OCI-LY1 (cell line): ENCODE results near the gene WFS1.
A peak's percentile ranks its signal among the peaks of the same experiment; 100 is the strongest.

Source experiments
- H2AFZ ChIP-seq: fragments of 200-600 bp; sonication (generic), shearing (Covaris generic); 2 replicates; pipeline ENCODE4 v1.6.0; 2014; ENCODE audit warnings: antibody characterized with exemption, mild to moderate bottlenecking, low read length
- H3F3A ChIP-seq: fragments of 200-600 bp; sonication (generic), shearing (Covaris generic); 2 replicates; pipeline ENCODE4 v1.6.0; 2014; ENCODE audit warnings: mild to moderate bottlenecking, antibody characterized with exemption, low read length, moderate library complexity; ENCODE audit not compliant: insufficient read depth
- H3K27ac ChIP-seq: fragments of 200-600 bp; sonication (generic); 2 replicates; pipeline ENCODE4 v1.5.1; 2014; ENCODE audit warnings: low read length, mixed run types, mild to moderate bottlenecking, low read depth; ENCODE audit not compliant: poor library complexity, severe bottlenecking
- H3K27me3 ChIP-seq: fragments of 200-600 bp; sonication (generic); 2 replicates; pipeline ENCODE4 v1.6.0; 2014; ENCODE audit warnings: antibody characterized with exemption, mild to moderate bottlenecking, low read length, moderate library complexity; ENCODE audit not compliant: insufficient read depth
- H3K36me3 ChIP-seq: fragments of 200-600 bp; sonication (generic); 2 replicates; pipeline ENCODE4 v1.6.1; 2014; ENCODE audit warnings: mild to moderate bottlenecking, antibody characterized with exemption, low read length, moderate library complexity, mixed read lengths; ENCODE audit not compliant: insufficient read depth
- H3K4me1 ChIP-seq: fragments of 200-600 bp; sonication (generic); 2 replicates; pipeline ENCODE4 v1.5.1; 2014; ENCODE audit warnings: mild to moderate bottlenecking, low read length, moderate library complexity; ENCODE audit not compliant: insufficient read depth, severe bottlenecking
- H3K4me2 ChIP-seq: fragments of 200-600 bp; sonication (generic), shearing (Covaris generic); 2 replicates; pipeline ENCODE4 v1.6.1; 2014; ENCODE audit warnings: low read length
- H3K4me3 ChIP-seq: fragments of 200-600 bp; sonication (generic); 2 replicates; pipeline ENCODE4 v1.5.1; 2014; ENCODE audit warnings: low read length, low read depth, mild to moderate bottlenecking, mixed read lengths; ENCODE audit not compliant: poor library complexity, severe bottlenecking
- H3K79me2 ChIP-seq: fragments of 200-600 bp; shearing (Covaris generic); 2 replicates; pipeline ENCODE4 v1.6.1; 2016; ENCODE audit warnings: mixed run types, low read length, mixed read lengths; ENCODE audit not compliant: insufficient read depth
- H3K9ac ChIP-seq: fragments of 200-600 bp; sonication (generic), shearing (Covaris generic); 2 replicates; pipeline ENCODE4 v1.6.1; 2014; ENCODE audit warnings: mild to moderate bottlenecking, low read length, mixed read lengths
- H3K9me2 ChIP-seq: fragments of 200-600 bp; sonication (generic), shearing (Covaris generic); 2 replicates; pipeline ENCODE4 v1.6.1; 2014; ENCODE audit warnings: low read depth, mild to moderate bottlenecking, low read length, mixed read lengths
- H3K9me3 ChIP-seq: fragments of 200-600 bp; shearing (Covaris generic); 2 replicates; pipeline ENCODE4 v1.6.1; 2014; ENCODE audit warnings: low read length, mixed read lengths
- H4K20me1 ChIP-seq: fragments of 200-600 bp; sonication (generic), shearing (Covaris generic); 2 replicates; pipeline ENCODE4 v1.6.0; 2016; ENCODE audit warnings: mild to moderate bottlenecking, low read length; ENCODE audit not compliant: insufficient read depth
- CTCF ChIP-seq: fragments of 200-600 bp; sonication (generic), shearing (Covaris generic); IDR thresholded peaks from 2 replicates; pipeline ENCODE4 v1.5.1; 2017; ENCODE audit warnings: mild to moderate bottlenecking, antibody characterized with exemption, low read length, moderate library complexity, mixed read lengths
- EZH2 ChIP-seq: fragments of 200-600 bp; sonication (generic), shearing (Covaris generic); IDR thresholded peaks from 2 replicates; pipeline ENCODE4 v1.8.0; 2017; ENCODE audit warnings: borderline replicate concordance, mixed run types, mild to moderate bottlenecking, antibody characterized with exemption, low read length, moderate library complexity, mixed read lengths

WFS1 gene

GRCh38 chr4:6332669-6333050 is 63.0 kb downstream of the WFS1 start:
- H3K4me1 ChIP-seq, result no peaks in the 10 kb centered on the region
- no peaks in the 10 kb centered on the region for H3K9me2 ChIP-seq
- H4K20me1 ChIP-seq, result no peaks in the 10 kb centered on the region
- H3K4me2 ChIP-seq, result no peak overlapping the region
- no peaks in the 10 kb centered on the region for H3F3A ChIP-seq
- no peaks in the 10 kb centered on the region for H3K36me3 ChIP-seq
- no peak overlapping the region for H2AFZ ChIP-seq
- no peak overlapping the region for H3K9ac ChIP-seq
- no peak overlapping the region for H3K4me3 ChIP-seq
- H3K27ac ChIP-seq, result no peak overlapping the region
- TF ChIP-seq EZH2 (no peak), CTCF (no peak)
- no peaks in the 10 kb centered on the region for H3K27me3 ChIP-seq
- H3K79me2 ChIP-seq, result no peaks in the 10 kb centered on the region
- no peaks in the 10 kb centered on the region for H3K9me3 ChIP-seq

- Histone ChIP-seq H2AFZ (no peak overlapping the region), H3K4me1 (no peaks in the 10 kb centered on the region), H3K4me3 (no peak overlapping the region), H3F3A (no peaks in the 10 kb centered on the region), H4K20me1 (no peaks in the 10 kb centered on the region), H3K27me3 (no peaks in the 10 kb centered on the region), H3K79me2 (no peaks in the 10 kb centered on the region), H3K9me3 (no peaks in the 10 kb centered on the region), H3K27ac (no peak overlapping the region), H3K4me2 (no peak overlapping the region), H3K9me2 (no peaks in the 10 kb centered on the region), H3K9ac (no peak overlapping the region), H3K36me3 (no peaks in the 10 kb centered on the region)
- TF ChIP-seq EZH2 (no peak), CTCF (peak; percentile 36; the same call in 1 of the 2 replicates)
These were observed 63.9 kb downstream of the WFS1 start for GRCh38 chr4:6333301-6334202.

GRCh38 chr4:6334203-6334887 is 64.7 kb downstream of the WFS1 start:
- Histone ChIP-seq H3F3A (no peaks in the 10 kb centered on the region), H2AFZ (no peak overlapping the region)

More at GRCh38 chr4:6334203-6334887, 64.7 kb downstream of the WFS1 start:
- H3K9ac ChIP-seq, result no peak overlapping the region
- H3K4me3 ChIP-seq, result no peak overlapping the region
- H3K4me2 ChIP-seq, result no peak overlapping the region
- H3K36me3 ChIP-seq, result no peaks in the 10 kb centered on the region
- H3K4me1 ChIP-seq, result no peaks in the 10 kb centered on the region
- H3K27ac ChIP-seq, result no peak overlapping the region
- H4K20me1 ChIP-seq, result no peaks in the 10 kb centered on the region
- H3K9me2 ChIP-seq, result no peaks in the 10 kb centered on the region
- no peaks in the 10 kb centered on the region for H3K27me3 ChIP-seq
- TF ChIP-seq EZH2, result no peak
- TF ChIP-seq CTCF, result no peak
- H3K9me3 ChIP-seq, result no peaks in the 10 kb centered on the region
- no peaks in the 10 kb centered on the region for H3K79me2 ChIP-seq
